ENCODE results near the gene CACNA1C.

CACNA1C gene

DNA sequence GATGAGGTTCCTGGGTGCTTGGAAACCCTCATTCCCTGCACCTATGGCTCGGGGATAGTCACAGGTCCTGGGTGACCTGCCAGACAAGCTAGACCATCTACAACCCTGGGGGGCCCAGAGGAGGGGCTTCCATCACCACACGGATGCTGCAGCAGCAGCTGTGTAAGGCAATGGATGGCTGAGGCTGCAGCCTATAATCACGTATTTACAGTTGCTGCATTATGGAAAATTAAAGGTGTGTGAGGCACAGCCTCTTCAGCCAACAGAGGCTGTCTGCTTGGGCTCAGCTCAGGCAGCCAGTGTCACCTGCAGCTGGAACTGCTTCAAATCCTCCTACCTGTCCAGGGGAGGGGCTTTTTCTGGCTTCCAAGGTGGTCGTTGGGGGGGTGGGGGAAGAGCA is 268.1 kb downstream of the CACNA1C start:
- no peak for DNase-seq (ENCODE audit: low read depth in 2 of 2)

DNA sequence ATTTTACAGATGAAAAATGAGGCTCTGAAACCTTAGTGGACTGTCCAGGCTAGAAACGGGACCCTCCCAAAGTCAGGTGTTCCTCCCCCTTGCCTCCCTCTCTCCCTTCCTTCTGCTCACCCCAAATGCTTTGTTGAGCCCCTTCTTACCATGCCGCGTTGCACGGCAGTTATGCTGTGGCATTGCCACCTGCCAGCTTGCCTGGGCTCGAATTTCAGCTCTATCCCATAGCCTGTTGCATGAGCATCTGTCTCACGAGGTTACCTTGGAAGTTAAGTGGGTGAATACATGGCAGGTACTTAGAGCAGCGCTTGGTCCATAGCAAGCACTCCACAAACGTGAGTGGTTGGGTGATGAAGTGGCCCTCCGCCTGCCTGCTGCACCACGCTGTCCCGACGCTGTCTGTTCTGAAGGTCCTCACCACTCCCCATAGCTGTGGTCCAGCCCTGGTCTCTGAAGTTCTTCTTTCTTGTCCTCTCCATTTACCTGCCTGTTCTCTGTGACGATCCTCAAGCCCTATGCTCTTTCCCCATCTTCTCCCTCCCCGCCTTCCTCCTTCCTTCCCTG is 269.9 kb downstream of the CACNA1C start:
- no peak for DNase-seq (ENCODE audit: low read depth in 2 of 2)

DNA sequence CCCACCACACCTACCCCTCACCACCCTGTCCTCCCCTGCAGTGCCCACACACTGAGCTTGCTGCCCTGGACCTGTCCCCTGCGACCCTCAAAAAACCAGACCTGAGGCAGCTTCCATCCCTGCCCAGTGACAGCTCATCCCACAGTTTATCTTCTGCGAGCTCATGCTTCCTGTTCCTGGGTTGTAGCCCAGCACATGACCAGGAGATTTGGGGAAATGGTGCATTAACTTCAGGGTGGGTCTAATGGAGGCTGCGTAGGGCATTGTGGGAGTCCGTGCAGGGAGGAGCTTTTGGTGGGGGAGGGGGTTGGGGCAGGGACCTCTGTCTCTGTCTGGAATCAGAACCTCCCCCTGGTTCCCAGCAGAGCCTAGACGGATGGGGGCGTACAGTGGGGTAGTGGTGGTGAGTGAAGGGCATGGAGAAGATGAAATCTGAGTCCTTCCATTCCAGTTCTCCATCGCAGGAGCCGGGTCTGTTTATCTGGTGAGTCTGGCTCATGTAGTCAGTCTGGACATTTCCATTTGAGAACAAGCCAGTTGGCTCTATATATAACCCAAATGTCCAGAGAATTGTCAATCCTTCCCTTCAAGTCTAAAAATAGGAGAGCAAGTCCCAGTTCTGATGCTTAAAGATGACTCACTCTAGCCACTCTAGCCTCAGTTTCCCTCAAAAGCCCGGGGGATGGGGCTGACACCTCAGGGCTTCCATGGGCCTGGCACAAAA is 270.9 kb downstream of the CACNA1C start:
- no peak for DNase-seq (ENCODE audit: low read depth in 2 of 2)

DNA sequence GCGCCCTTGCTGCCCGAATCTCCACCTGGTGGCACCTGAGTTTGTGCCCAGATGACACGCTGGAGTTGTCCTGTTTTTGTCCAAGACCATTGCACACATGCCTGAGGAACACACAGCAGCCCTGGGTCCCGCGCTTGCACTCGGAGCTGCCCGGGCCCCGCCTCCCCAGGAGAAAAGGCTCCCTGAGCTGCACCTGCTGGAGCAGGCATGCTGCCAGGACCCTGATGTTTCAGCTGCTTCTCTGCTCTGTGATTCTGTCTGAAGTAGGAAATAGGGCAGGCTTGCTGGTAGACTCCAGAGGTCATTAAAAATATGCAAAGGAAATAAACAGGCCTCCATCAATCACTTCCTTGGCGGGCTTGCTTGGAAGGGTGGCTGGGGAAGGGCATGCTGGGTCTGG is 271.6 kb downstream of the CACNA1C start:
- no peak for DNase-seq (ENCODE audit: low read depth in 2 of 2)

DNA sequence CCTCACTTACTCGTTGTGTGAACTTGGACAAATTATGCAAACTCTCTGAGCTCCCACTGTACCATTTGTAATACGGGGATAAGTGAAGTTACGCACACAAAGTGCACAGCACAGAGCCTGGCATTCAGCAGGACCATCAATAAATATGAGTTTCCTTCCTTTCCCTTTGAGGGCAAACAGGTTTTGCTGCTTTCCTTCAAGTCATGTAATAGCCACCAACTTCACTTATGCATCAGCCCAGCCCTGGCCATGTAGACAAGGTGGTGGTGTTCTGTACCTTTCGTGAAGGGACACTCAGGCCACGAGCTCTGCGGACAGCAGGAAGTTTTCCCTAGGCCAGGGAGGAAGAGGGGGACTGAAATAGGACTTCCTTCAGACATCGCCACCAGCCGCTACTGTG is 272.7 kb downstream of the CACNA1C start:
- DNase-seq (ENCODE audit: low read depth in 2 of 2): no peak

DNA sequence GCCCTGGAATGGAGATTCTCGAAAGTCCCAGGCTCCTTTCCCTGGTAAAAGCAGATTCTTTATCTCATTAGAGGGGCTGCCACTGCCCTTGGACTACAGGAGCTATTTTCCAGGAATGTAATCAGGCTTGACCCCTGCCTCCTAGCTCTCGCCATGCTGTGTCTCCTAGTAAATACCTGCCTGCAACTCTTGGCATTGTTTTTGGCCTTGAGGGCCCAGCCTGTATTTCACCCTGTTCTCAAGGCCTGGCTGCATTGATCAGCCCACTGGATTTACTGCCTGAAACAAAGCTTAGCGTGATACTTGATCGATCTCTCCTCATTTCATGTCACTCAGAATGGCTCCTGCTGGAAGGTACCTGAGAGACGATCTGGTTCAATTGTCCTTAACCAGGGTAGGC is 273.7 kb downstream of the CACNA1C start:
- no peak for DNase-seq (ENCODE audit: low read depth in 2 of 2)

DNA sequence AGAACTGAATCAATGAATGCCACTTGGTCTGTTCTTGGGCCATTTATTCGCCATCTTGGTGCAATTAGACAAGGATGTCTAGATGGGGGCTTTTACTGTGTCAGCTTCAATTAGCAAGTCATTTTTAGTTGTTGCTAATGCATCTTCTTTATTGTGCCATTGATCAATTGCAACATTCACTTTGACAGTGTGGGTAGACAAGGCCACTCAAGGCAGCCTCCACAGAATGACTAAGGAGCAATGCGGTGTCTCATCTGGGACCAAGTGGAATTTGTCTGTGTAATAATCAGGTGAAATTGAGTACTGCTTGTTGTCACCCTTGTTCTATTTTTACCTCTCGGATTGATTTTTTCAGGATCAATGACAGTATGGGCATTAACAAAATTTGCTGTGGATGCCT is 275.9 kb downstream of the CACNA1C start:
- DNase-seq (ENCODE audit: low read depth in 2 of 2): no peak

DNA sequence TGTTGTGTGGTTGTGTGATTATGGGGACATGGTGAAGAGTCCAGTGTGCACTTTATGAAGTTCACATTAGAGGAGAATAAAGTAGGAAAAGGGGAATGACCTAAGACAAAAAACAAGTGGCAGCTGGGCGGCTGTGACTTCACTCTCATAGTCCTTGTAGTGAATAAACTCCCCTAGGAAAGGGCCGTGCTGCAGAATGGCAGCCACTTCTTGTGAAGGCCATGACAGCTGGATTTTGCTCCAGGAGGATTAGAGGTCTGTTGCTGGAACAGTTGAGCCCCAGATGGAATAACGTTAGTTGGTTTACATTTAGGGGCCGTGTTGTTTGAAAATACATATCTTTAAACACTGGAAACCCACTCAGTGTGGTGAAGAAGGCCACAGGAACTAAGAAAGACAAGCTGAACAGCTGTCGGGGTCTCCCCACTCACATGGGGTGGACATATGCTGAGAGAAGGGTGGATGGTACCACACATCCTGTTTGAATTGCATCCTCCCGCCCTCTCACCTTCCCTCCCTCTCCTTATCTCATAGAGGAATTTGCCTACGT is 276.9 kb downstream of the CACNA1C start:
- DNase-seq (ENCODE audit: low read depth in 2 of 2): no peak

DNA sequence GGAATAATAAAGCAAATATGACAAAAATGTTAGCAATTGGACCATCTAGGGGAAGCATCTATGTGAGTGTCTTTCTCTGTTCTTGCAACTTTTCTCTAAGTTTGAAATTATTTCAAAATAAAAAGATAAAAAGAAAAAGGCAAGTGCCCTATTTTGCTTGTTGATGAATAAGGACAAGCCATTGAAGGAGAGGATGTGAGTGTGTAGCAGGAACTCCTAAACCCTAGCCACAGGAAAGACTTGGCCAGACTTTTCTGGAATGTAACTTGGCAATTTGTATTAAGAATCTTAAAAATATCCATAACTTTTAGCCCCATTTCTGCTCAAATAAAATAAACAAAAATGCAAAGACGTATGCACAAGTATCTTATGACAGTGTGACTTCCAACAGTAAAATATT is 279.4 kb downstream of the CACNA1C start:
- no peak for DNase-seq (ENCODE audit: low read depth in 2 of 2)

DNA sequence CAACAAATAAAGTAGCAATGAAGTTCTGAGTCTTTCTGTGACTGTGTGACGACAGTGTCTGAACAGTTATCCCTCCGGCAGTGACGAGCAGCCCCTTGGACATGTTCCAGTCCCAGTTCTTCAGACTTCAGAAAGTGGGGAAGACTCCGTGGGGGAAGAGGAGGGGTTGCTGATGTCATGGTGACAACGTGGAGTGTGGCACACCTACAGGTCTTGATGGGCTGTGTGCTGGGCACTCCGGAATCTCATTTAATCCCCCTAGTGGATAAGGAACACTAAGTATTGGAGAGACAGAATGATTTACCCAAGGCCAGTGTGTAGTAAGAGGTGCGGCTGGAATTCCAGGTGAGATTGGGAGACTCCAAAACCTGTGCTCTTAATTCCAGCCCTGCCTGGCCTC is 280.2 kb downstream of the CACNA1C start:
- DNase-seq (ENCODE audit: low read depth in 2 of 2): no peak

DNA sequence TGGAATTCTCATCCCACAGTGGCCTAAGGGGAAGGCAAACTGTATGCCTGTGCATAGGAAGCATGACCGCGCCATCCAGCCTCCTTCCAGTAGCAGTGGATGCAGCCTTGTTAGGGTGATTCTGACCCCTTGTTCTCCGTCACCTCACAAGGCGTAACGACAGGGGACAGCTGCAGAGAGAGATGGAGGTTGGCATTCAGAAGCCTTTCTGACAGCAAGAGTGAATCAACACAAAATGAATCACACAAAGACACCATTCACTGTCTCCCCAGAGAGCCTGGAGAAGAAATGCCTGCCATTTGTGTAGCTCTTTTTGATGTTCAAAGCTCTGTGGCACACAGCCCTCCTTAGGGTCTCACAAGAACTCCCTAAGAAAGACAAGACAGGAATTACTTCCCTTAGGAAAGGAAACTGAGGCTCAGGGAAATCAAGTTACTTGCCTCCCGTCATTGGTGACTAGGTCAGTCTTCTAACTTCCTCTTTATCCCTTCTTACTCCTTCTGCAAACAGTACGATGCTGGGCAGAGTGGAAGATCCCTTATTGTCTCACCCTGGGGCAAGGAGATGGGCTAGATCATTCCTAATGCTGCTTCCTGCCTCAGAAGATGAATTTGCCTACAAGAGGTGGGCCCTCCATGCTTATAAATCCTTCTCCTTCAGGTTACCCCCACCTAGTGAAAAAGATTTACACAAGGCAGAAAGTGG is 280.9 kb downstream of the CACNA1C start:
- no peak for DNase-seq (ENCODE audit: low read depth in 2 of 2)

DNA sequence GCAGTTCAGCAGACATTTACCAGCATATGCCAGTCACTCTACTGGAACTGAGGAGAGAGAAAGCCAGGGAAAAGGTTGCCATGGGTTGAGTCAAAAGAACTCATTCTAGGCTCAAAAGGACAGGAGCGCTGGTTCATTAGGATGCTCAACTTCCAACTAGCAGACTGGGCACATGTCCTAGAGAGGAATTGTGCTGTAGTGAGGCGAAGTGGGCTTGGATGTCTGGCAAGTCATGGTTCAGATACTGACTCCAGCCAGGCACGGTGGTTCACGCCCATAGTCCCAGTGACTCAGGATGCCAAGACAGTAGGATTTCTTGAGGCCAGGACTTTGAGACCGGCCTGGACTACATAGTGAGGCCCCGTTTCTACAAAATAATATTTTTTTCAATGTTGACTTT is 281.5 kb downstream of the CACNA1C start:
- DNase-seq (ENCODE audit: low read depth in 2 of 2): no peak

DNA sequence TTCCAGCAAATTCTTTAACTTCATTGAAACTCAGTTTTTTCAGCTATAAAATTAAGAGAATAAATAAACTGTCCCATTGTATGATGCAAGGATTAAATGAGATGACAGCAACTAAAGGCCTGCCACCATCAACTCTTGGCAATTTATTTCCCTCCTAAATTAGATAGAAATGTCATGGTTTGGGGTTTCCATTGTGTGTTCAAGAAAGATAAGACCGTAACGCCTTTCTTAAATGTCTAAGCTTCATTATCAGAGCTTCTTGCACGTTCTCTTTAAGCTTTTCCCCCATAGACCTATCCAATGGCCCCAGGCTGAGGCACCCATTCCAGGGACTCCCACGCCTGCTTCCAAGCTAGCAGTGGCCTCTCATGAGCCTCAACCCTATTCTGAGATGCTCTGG is 281.9 kb downstream of the CACNA1C start:
- DNase-seq (ENCODE audit: low read depth in 2 of 2): no peak

DNA sequence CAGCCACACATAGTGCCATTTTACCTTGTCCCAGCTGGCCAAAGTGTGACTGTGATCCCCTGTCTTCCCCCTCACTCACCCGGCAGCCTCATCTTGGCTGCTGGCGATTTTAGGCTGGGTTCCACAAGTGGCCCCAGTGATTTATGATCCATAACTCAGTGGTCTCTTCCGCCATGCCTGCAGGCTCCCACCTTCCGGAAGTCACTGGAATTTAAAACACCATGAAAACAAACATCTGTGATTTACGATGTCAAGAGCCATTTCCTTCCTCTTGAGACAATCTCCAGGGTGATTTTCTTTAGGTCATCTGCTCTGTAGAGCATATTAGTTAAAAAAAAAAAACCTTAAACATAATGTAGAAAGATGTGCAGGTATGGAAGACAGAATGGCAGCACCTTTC is 282.3 kb downstream of the CACNA1C start:
- DNase-seq (ENCODE audit: low read depth in 2 of 2): no peak

DNA sequence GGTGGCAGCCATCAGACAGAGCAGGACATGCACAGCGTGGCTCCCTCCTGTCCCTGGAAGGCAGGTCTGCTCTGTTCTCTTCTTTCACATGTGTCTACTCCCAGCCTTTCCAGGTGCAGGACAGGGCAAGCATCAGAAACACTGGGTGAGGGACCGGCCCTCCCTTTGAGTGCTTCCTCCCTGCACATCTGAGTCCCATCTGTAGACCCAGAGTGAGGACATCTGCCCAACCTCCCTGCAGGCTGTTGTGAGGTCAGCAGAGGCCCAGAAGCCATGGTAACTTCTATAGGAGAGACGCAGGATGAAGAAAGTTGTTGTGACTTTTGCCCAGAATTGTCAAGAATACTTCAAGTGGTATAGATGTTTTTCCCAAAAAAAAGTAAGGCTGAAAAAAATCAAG is 282.7 kb downstream of the CACNA1C start:
- DNase-seq (ENCODE audit: low read depth in 2 of 2): no peak

DNA sequence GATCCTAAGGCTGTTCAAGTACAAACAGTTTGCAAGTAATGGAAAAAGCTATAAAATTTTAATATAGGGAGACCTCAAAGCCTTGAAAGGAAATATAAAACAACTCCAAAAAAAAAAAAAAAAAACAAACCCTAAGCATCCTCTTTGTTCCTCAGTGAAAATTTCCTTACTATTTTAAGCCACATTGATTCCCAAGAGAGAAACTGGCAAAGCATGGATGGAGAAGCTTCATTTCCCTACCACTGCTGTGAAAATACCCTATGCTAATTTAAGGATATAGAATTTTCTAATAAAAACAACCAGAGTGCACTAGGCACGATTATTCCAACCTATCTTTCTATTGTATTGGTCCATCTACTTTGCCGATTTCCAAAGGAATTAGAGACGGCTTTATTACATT is 283.1 kb downstream of the CACNA1C start:
- no peak for DNase-seq (ENCODE audit: low read depth in 2 of 2)

DNA sequence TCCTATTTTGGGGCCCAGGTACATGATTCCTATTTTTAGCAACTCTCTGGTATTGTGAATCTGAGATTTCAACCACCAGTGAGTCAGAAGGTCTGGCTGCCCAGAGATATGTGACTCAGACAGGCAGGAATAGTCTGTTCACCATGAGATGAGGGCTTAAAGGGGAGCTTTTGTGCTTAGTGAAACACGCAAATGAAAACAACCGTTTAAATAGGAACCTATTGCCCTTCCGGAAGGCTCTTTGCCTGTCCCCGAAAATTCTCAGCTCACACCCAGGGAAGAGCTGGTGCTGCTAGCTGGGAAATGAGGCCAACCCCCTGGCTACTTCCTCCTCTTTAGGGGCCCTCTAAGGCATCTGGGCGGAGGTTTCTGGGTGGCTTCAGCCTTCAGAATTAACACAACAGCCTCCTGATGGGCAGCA is 283.6 kb downstream of the CACNA1C start:
- no peak for DNase-seq (ENCODE audit: low read depth in 2 of 2)

DNA sequence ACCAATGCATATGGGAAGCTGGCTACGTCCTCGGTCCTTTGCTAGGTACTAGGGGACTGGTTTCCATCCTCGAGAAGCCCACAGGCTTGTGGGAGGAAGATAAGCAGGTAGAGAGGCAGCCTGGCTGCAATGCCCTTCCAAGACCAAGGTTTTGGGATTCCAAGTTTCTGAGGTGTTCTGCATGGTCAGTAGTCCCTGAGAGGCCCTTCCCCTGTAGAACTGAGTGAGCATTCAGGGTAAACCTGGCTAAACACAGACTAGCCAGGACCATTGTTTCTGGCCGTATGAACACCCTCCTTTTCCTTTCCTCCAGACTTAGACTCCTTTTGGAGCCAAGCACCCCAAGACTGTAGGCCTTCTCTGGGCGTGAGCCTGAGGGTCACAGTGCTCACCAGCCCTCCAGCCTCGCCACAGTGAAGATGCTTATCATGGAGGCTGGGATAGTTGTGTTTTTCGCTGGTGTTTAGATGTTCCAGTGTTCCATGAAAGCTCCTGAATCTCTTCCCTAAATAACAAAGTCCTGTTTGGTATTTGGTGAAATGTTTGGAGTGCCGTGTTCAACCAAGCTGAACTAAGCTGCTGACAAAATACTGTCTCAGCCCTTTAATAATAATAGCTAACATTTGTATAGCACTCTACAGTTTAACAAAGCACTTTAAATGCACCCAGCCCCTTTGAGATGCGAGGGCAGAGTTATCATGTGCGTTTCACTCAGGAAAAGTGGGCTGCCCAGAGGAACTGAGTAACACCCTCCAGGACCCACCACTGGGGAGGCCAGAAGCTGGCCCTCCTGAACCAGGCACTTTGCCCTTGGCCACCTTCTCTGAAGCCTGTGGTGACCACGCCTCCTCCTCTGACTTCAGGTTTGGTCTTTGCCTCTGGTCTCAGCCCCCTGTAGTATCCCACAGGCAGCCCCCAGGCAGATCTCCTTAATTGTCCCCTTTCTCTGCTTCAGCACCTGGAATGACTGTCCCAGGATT is 284.5 kb downstream of the CACNA1C start:
- DNase-seq (ENCODE audit: low read depth in 2 of 2): no peak

DNA sequence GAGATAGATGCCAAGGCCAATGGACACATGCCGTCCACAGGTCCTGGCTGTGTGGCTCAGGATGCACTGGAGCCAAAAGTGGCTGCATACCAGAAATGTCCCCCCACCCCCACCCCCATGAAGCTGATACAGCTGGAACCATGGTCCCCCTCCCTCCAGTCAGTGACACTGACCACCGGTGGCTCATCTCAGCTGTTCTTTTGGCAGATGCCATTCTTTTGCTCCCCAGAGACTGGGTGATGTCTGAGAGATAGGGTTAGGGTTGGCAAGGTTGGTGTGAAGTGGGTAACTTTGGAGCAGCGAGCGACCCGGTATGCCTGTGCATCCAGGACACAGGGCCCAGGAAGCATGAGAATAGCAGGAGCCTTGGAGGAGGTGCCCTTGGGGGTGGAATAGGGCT is 285.6 kb downstream of the CACNA1C start:
- DNase-seq (ENCODE audit: low read depth in 2 of 2): no peak

DNA sequence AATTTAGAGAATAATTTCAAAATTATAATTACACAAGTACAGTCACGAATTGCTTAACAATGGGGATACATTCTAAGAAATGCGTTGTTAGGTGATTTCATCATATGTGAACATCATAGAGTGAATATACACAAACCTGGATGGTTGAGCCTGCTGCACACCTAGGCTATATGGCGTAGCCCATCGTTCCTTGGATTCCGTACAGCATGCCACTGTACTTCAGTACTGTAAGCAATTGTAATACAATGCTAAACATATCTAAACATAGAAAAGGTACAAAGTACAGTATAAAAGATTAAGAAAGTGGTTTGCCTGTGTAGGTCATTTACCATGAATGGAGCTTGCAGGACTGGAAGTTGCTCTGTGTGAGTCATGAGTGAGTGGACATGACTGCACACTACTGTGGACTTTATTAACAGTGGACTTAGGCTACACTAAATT is 286.2 kb downstream of the CACNA1C start:
- no peak for DNase-seq (ENCODE audit: low read depth in 2 of 2)

DNA sequence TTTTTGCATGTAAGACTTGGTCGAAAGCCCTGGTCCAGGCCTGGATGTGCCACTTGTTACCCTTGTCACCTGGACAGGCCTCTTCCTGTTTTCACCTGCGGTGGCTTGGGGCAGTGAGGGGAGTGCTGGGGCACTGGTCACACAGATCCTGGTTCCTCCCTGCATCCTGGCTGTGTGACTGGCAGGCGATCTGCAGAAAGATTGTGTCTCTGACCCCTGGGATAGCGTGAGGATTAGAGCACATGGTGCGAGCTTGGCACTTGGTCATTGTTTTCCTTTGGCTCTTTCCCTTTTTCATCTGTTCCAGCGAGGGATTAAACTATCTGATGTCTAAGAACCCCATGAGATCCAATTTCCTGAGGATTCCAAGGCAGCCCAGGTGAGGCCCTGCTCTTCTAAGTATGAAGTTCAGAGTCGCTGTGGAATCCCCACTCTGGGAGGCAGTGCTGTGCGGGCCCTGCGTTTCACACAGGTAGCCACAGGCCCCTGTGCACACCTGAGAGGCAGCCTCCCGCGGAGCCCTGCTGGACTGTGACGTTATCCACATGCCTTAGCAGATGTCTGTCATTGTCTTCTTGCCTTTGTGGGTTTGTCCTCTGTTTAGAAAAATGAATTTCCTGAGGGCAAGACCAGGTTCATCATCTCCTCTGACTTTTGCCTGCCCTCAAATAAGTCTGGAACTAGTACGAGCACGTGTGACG is 288.4 kb downstream of the CACNA1C start:
- no peak for DNase-seq (ENCODE audit: low read depth in 2 of 2)
